ENCODE measurements around the gene TAF13.
A peak's percentile ranks its signal among the peaks of the same experiment; 100 is the strongest.
"Not testable (repeated sequence)": the region's sequence is repeated elsewhere in the genome, so short reads cannot be mapped to it uniquely, and the experiment has no call there.

TAF13 gene

DNA sequence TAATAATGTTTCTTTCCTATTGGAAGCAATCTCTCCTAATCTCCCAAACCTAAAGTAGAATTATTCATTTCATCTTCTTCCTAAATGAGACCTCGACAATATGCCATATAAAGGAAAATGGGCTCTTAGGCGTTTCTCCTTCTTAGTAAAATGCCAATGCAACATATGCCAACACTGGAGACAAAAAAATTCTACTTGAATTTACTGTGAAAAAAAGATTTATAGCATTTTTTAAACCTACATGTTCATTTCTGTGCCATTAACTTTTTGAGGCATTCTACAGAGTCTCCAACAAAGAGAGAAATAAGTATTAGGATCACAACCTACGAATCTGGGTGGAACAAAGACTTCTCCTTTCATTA lies 35.2 kb downstream of the TAF13 start:
- peak overlapping the region; percentile 95 for H3K4me3 ChIP-seq (ENCODE audit: low read depth, low read length, poor library complexity, severe bottlenecking)
- peak overlapping the region; percentile 78 for H3K9ac ChIP-seq (ENCODE audit: low read length)
- H3K9me3 ChIP-seq (ENCODE audit: low read length) = no peaks in the 10 kb centered on the region
- peak overlapping the region; percentile 93 for H3K4me2 ChIP-seq (ENCODE audit: low read length)
- no peaks in the 10 kb centered on the region for H4K20me1 ChIP-seq (ENCODE audit: insufficient read depth, low read length)
- TF ChIP-seq EZH2 (IDR thresholded peaks at IDR 0.05; ENCODE audit: borderline replicate concordance, low read length) = no peak
- TF ChIP-seq, protein P1, sequence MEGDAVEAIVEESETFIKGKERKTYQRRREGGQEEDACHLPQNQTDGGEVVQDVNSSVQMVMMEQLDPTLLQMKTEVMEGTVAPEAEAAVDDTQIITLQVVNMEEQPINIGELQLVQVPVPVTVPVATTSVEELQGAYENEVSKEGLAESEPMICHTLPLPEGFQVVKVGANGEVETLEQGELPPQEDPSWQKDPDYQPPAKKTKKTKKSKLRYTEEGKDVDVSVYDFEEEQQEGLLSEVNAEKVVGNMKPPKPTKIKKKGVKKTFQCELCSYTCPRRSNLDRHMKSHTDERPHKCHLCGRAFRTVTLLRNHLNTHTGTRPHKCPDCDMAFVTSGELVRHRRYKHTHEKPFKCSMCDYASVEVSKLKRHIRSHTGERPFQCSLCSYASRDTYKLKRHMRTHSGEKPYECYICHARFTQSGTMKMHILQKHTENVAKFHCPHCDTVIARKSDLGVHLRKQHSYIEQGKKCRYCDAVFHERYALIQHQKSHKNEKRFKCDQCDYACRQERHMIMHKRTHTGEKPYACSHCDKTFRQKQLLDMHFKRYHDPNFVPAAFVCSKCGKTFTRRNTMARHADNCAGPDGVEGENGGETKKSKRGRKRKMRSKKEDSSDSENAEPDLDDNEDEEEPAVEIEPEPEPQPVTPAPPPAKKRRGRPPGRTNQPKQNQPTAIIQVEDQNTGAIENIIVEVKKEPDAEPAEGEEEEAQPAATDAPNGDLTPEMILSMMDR (IDR thresholded peaks at IDR 0.05; ENCODE audit: low read length) = no peak
- H3F3A ChIP-seq (ENCODE audit: insufficient read depth, low read length) = no peaks in the 10 kb centered on the region
- H3K4me1 ChIP-seq (ENCODE audit: insufficient read depth, low read length, severe bottlenecking) = peaks cover 18% of the 10 kb centered on the region
- H2AFZ ChIP-seq (ENCODE audit: low read length) = no peak overlapping the region
- H3K9me2 ChIP-seq (ENCODE audit: low read depth, low read length) = no peaks in the 10 kb centered on the region
- peak overlapping the region; percentile 14 for H3K27ac ChIP-seq (ENCODE audit: low read depth, low read length, poor library complexity, severe bottlenecking)
- H3K79me2 ChIP-seq (ENCODE audit: insufficient read depth, low read length) = peaks cover 18% of the 10 kb centered on the region
- H3K27me3 ChIP-seq (ENCODE audit: insufficient read depth, low read length) = no peaks in the 10 kb centered on the region
- no peaks in the 10 kb centered on the region for H3K36me3 ChIP-seq (ENCODE audit: insufficient read depth, low read length)

DNA sequence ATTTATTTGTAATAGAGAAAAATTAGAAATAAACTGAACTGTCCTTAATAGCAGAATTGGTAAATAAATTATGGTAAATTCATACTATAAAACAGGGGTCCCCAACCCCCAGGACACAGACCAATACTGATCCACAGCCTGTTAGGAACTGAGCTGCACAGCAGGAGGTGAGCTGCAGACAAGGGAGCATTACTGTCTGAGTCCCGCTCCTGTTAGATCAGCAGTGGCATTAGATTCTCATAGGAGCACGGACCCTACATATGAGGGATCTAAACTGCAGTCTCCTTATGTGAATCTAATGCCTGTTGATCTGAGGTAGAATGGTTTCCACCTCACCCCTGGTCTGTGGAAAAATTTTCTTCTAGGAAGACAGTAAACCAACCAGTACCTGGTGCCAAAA lies 41.4 kb downstream of the TAF13 start:
- Histone ChIP-seq H3K9me2 (ENCODE audit: low read depth, low read length) (no peaks in the 10 kb centered on the region), H3K27ac (ENCODE audit: low read depth, low read length, poor library complexity, severe bottlenecking) (no peak overlapping the region), H3K79me2 (ENCODE audit: insufficient read depth, low read length) (peaks cover 15% of the 10 kb centered on the region; the same call in 1 of the 2 replicates), H4K20me1 (ENCODE audit: insufficient read depth, low read length) (no peaks in the 10 kb centered on the region), H3K36me3 (ENCODE audit: insufficient read depth, low read length) (no peaks in the 10 kb centered on the region), H3F3A (ENCODE audit: insufficient read depth, low read length) (no peaks in the 10 kb centered on the region), H3K4me1 (ENCODE audit: insufficient read depth, low read length, severe bottlenecking) (no peaks in the 10 kb centered on the region), H3K9me3 (ENCODE audit: low read length) (no peaks in the 10 kb centered on the region), H3K4me2 (ENCODE audit: low read length) (no peak overlapping the region), H3K4me3 (ENCODE audit: low read depth, low read length, poor library complexity, severe bottlenecking) (no peak overlapping the region), H2AFZ (ENCODE audit: low read length) (no peak overlapping the region), H3K27me3 (ENCODE audit: insufficient read depth, low read length) (no peaks in the 10 kb centered on the region), H3K9ac (ENCODE audit: low read length) (no peak overlapping the region)
- TF ChIP-seq EZH2 (IDR thresholded peaks at IDR 0.05; ENCODE audit: borderline replicate concordance, low read length) = no peak
- TF ChIP-seq, protein P1 (IDR thresholded peaks at IDR 0.05; ENCODE audit: low read length) = no peak

DNA sequence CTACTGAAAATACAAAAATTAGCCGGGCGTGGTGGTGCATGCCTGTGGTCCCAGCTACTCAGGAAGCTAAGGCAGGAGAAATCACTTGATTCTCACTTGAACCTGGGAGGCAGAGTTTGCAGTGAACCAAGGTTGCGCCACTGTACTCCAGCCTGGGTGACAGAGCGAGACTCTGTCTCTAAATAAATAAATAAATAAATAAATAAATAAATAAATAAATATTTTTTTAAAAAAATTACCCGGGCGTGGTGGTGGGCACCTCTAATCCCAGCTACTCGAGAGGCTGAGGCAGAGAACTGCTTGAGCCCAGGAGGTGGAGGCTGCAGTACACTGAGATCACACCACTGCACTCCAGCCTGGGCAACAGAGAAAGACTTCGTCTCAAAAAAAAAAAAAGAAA lies 46.3 kb downstream of the TAF13 start:
- H3K27ac ChIP-seq (ENCODE audit: low read depth, low read length, poor library complexity, severe bottlenecking); H2AFZ ChIP-seq (ENCODE audit: low read length); H3K9me3 ChIP-seq (ENCODE audit: low read length); H3K36me3 ChIP-seq (ENCODE audit: insufficient read depth, low read length); H3K9ac ChIP-seq (ENCODE audit: low read length); H3F3A ChIP-seq (ENCODE audit: insufficient read depth, low read length); H3K27me3 ChIP-seq (ENCODE audit: insufficient read depth, low read length); H4K20me1 ChIP-seq (ENCODE audit: insufficient read depth, low read length); H3K9me2 ChIP-seq (ENCODE audit: low read depth, low read length); H3K4me1 ChIP-seq (ENCODE audit: insufficient read depth, low read length, severe bottlenecking); H3K4me2 ChIP-seq (ENCODE audit: low read length); H3K4me3 ChIP-seq (ENCODE audit: low read depth, low read length, poor library complexity, severe bottlenecking): not testable (repeated sequence)
- peaks cover 10% of the 10 kb centered on the region; the same call in 1 of the 2 replicates for H3K79me2 ChIP-seq (ENCODE audit: insufficient read depth, low read length)

DNA sequence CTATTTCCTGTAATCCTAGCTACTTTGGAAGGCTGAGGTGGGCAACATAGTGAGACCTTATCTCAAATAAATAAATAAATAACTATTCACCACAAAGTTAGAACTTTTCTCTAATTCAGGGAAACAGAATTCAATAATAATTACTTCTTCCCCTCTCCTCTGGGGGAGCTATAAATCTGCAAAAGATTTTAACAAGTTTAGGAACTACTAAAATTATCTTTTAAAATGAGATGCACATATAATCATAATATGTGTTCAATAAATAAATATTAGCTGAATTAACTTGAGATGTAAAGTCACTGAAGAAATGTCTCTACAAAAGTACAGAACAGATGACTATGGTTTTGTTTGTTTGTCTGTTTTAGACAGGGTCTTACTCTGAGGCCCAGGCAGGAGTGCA lies 48.0 kb downstream of the TAF13 start:
- Histone ChIP-seq H3K27ac (ENCODE audit: low read depth, low read length, poor library complexity, severe bottlenecking) (no peak overlapping the region), H3K9me2 (ENCODE audit: low read depth, low read length) (no peaks in the 10 kb centered on the region), H2AFZ (ENCODE audit: low read length) (no peak overlapping the region), H3K36me3 (ENCODE audit: insufficient read depth, low read length) (no peaks in the 10 kb centered on the region), H3K4me3 (ENCODE audit: low read depth, low read length, poor library complexity, severe bottlenecking) (no peak overlapping the region), H3K79me2 (ENCODE audit: insufficient read depth, low read length) (peaks cover 6% of the 10 kb centered on the region; the same call in 1 of the 2 replicates), H3K27me3 (ENCODE audit: insufficient read depth, low read length) (no peaks in the 10 kb centered on the region), H3K9ac (ENCODE audit: low read length) (no peak overlapping the region), H4K20me1 (ENCODE audit: insufficient read depth, low read length) (no peaks in the 10 kb centered on the region), H3K4me2 (ENCODE audit: low read length) (no peak overlapping the region), H3F3A (ENCODE audit: insufficient read depth, low read length) (no peaks in the 10 kb centered on the region), H3K9me3 (ENCODE audit: low read length) (no peaks in the 10 kb centered on the region), H3K4me1 (ENCODE audit: insufficient read depth, low read length, severe bottlenecking) (peaks cover 4% of the 10 kb centered on the region)
- no peak for TF ChIP-seq EZH2 (IDR thresholded peaks at IDR 0.05; ENCODE audit: borderline replicate concordance, low read length)
- TF ChIP-seq, protein P1 (IDR thresholded peaks at IDR 0.05; ENCODE audit: low read length) = peak; percentile 36

All from OCI-LY1 (cell line).